IMR-90 (cell line): ENCODE results near the gene MMP25. TPM values are rescaled to one million over a fixed set of nuclear protein-coding genes. Genes with fewer than 3 reads are reported as not detected.

Experiments used
- ATAC-seq: fragments of 200-7000 bp; cut with Tn5 transposase; 2 replicates; pipeline ENCODE4 v1.9.1; 2020; ENCODE audit warnings: low read depth, mild to moderate bottlenecking, moderate library complexity
- BruUV-seq: library from RNA; stranded (reverse); fragments of 400-500 nt; replicated peaks from 2 replicates; lab custom pipeline; 2021; lab: Mats Ljungman, UMichigan
- CTCF ChIA-PET: fragments of 300-600 bp; formaldehyde crosslinking; extraction: SDS; loops from one replicate; lab custom pipeline; 2021; ENCODE audit warnings: antibody characterized with exemption; lab: Yijun Ruan, JAX
- POLR2A ChIA-PET: fragments of 300-600 bp; sonication (Branson Sonifier 250); formaldehyde crosslinking; loops from one replicate; lab custom pipeline; 2022; ENCODE audit warnings: antibody characterized with exemption; ENCODE audit not compliant: unreplicated experiment; lab: Charles Lee
- DNase-seq: peaks from one replicate; pipeline ENCODE4 v3.0.0; 2013
- H2AFZ ChIP-seq: replicated peaks from 2 replicates; pipeline ENCODE3; 2013; ENCODE audit warnings: low read length, mild to moderate bottlenecking; ENCODE audit not compliant: poor library complexity
- H2AK5ac ChIP-seq: 2 replicates; pipeline ENCODE4 v1.6.1; 2013; ENCODE audit warnings: low read depth, low read length, inconsistent platforms
- H2AK9ac ChIP-seq: replicated peaks from 2 replicates; pipeline ENCODE3; 2013; ENCODE audit warnings: mild to moderate bottlenecking, low read depth, low read length, moderate library complexity; ENCODE audit not compliant: poor library complexity
- H2BK120ac ChIP-seq: 2 replicates; pipeline ENCODE4 v1.6.1; 2013; ENCODE audit warnings: low read depth, low read length, inconsistent platforms
- H2BK15ac ChIP-seq: 3 replicates; pipeline ENCODE4 v1.6.1; 2013; ENCODE audit warnings: low read depth, low read length, inconsistent platforms
- H2BK20ac ChIP-seq: 2 replicates; pipeline ENCODE4 v1.6.1; 2013; ENCODE audit warnings: low read depth, mild to moderate bottlenecking, inconsistent platforms, low read length, moderate library complexity
- H2BK5ac ChIP-seq: 2 replicates; pipeline ENCODE4 v1.6.1; 2013; ENCODE audit warnings: mild to moderate bottlenecking, low read depth, low read length, inconsistent platforms; ENCODE audit not compliant: poor library complexity, severe bottlenecking
- H3K14ac ChIP-seq: replicated peaks from 2 replicates; pipeline ENCODE4 v1.6.1; 2013; ENCODE audit warnings: low read depth, low read length, inconsistent platforms
- H3K18ac ChIP-seq: 2 replicates; pipeline ENCODE4 v1.6.1; 2013; ENCODE audit warnings: low read depth, low read length, control low read depth
- H3K23ac ChIP-seq: 2 replicates; pipeline ENCODE4 v1.6.1; 2013; ENCODE audit warnings: low read depth, low read length, inconsistent platforms
- H3K27ac ChIP-seq: 2 replicates; pipeline ENCODE4 v1.5.1; 2013; ENCODE audit warnings: mild to moderate bottlenecking, control low read depth, low read length; ENCODE audit not compliant: insufficient read depth
- H3K27me3 ChIP-seq: 2 replicates; pipeline ENCODE4 v1.6.1; 2013; ENCODE audit warnings: low read length; ENCODE audit not compliant: control insufficient read depth, insufficient read depth
- H3K36me3 ChIP-seq: 2 replicates; pipeline ENCODE4 v1.6.1; 2013; ENCODE audit warnings: low read length, mixed read lengths; ENCODE audit not compliant: control insufficient read depth, insufficient read depth
- H3K4ac ChIP-seq: 2 replicates; pipeline ENCODE4 v1.6.1; 2013; ENCODE audit warnings: low read depth, low read length, inconsistent platforms
- H3K4me1 ChIP-seq: 2 replicates; pipeline ENCODE4 v1.6.1; 2013; ENCODE audit warnings: low read length, mixed read lengths; ENCODE audit not compliant: control insufficient read depth, insufficient read depth
- H3K4me2 ChIP-seq: 2 replicates; pipeline ENCODE4 v1.6.1; 2013; ENCODE audit warnings: low read depth, mild to moderate bottlenecking, control low read depth, low read length, moderate library complexity
- H3K4me3 ChIP-seq: 2 replicates; pipeline ENCODE4 v1.5.1; 2013; ENCODE audit warnings: low read depth, mild to moderate bottlenecking, control low read depth, low read length, moderate library complexity; ENCODE audit not compliant: insufficient read depth
- H3K56ac ChIP-seq: 2 replicates; pipeline ENCODE4 v1.6.1; 2013; ENCODE audit warnings: low read length, inconsistent platforms; ENCODE audit not compliant: insufficient read depth; ENCODE audit errors: extremely low read depth
- H3K79me1 ChIP-seq, 2 experiments: 2 replicates each; pipeline ENCODE4 v1.6.1; 2013; ENCODE audit warnings: low read length in 2 of 2, inconsistent platforms in 1 of 2, low read depth in 1 of 2
- H3K9ac ChIP-seq: 2 replicates; pipeline ENCODE4 v1.6.1; 2013; ENCODE audit warnings: low read depth, low read length, control low read depth
- H3K9me1 ChIP-seq: 2 replicates; pipeline ENCODE4 v1.6.1; 2013; ENCODE audit warnings: low read length, inconsistent platforms; ENCODE audit not compliant: insufficient read depth
- H3K9me3 ChIP-seq: 2 replicates; pipeline ENCODE4 v1.6.1; 2013; ENCODE audit warnings: low read length; ENCODE audit not compliant: control insufficient read depth, insufficient read depth
- H4K20me1 ChIP-seq: 2 replicates; pipeline ENCODE4 v1.6.1; 2013; ENCODE audit warnings: low read length, inconsistent platforms; ENCODE audit not compliant: insufficient read depth
- H4K5ac ChIP-seq: 2 replicates; pipeline ENCODE4 v1.6.1; 2013; ENCODE audit warnings: mild to moderate bottlenecking, low read depth, low read length, control low read depth
- H4K8ac ChIP-seq, 2 experiments: 2 replicates each; pipeline ENCODE4 v1.6.1; 2013; ENCODE audit warnings: low read depth in 2 of 2, low read length in 2 of 2, control low read depth in 1 of 2, inconsistent platforms in 1 of 2
- H4K91ac ChIP-seq: 2 replicates; pipeline ENCODE4 v1.6.1; 2013; ENCODE audit warnings: low read depth, low read length, inconsistent platforms; ENCODE audit not compliant: insufficient read depth
- ELK1 ChIP-seq: fragments of 150-350 bp; IDR thresholded peaks from 2 replicates; pipeline ENCODE4 v1.6.1; 2016; ENCODE audit warnings: low read depth, mild to moderate bottlenecking, low read length, moderate library complexity, borderline replicate concordance
- MAZ ChIP-seq: IDR thresholded peaks from 2 replicates; pipeline ENCODE4 v1.6.1; 2012; ENCODE audit warnings: low read depth, mild to moderate bottlenecking, low read length, improper control_type of control experiment, moderate library complexity, borderline replicate concordance
- WGBS, 2 experiments: methylation state at CpG; one replicate each; pipeline versions ENCODE4 v1.1.5 to v1.1.7; 2013; ENCODE audit warnings: missing lambda C conversion rate in 2 of 2; ENCODE audit not compliant: insufficient read length in 1 of 2; ENCODE audit errors: extremely low coverage in 2 of 2; 5-methylcytosine and 5-hydroxymethylcytosine counted together
- dilution Hi-C: fragments of 300-500 bp; cut with HindIII; formaldehyde crosslinking; loops from one replicate; pipeline ENCODE4 v1.14.3; 2018; ENCODE audit warnings: low sequenced_read_pairs; ENCODE audit not compliant: unreplicated experiment
- in situ Hi-C: fragments of 300-500 bp; cut with MboI; formaldehyde crosslinking; loops from 3 replicates; pipeline ENCODE4 v1.14.3; 2019; ENCODE audit warnings: low sequenced_read_pairs, inconsistent platforms, mixed read lengths
- intact Hi-C: fragments of 100-400 bp; cut with micrococcal nuclease; formaldehyde crosslinking; loops from 2 replicates; pipeline ENCODE4 v1.10.0; 2022
- polyA plus RNA-seq, 3 experiments: library from polyadenylated mRNA; depleted of rRNA; stranded (reverse); fragments of >200 nt; gene quantifications; 2 replicates each; pipeline ENCODE4 v1.2.3, GENCODE V29; 2012; ENCODE audit warnings: low replicate concordance in 1 of 3
- total RNA-seq: library from RNA; depleted of rRNA; stranded (reverse); fragments of >200 nt; gene quantifications from 2 replicates; pipeline ENCODE4 v1.2.3, GENCODE V29; 2012

Gene MMP25
- total and polyA plus RNA-seq, 2 of the 4 experiments (the other 2 are of a cell fraction): 0.07 TPM; not detected in 1

DNA sequence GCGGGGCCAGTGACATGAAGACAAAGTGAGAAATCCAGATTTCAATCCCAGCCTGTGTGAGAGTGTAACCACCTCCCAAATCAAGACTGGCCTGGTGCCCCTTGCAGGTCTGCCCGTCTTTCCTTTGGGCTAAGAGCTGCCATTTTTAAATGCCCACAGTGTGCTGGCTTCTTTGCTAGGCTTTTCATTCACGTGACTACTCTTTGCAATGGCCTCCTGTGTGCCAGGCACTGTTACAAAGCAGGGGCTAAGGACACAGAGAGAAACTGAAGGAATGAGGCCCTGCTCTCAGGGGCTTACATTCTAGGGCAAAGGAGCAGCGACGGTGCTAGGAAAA lies 53.0 kb downstream of the MMP25 start:
- H3K9me3 ChIP-seq: no peaks in the 10 kb centered on the region
- H3K56ac ChIP-seq: no peak overlapping the region
- H2BK120ac ChIP-seq: no peak overlapping the region
- H3K79me1 ChIP-seq: no peaks in the 10 kb centered on the region
- H3K9ac ChIP-seq: no peak overlapping the region
- no peak overlapping the region for H2AK9ac ChIP-seq
- no CpG with 5 or more reads among the region's 5 CpGs for WGBS, 2 experiments
- intact Hi-C loops (no loop called here), in situ Hi-C loops (no loop called here), dilution Hi-C loops (no loop called here)
- no peak overlapping the region for H2BK5ac ChIP-seq
- no TSS peak for BruUV-seq
- no peak for ATAC-seq
- H2BK20ac ChIP-seq: no peak overlapping the region
- H4K20me1 ChIP-seq: no peaks in the 10 kb centered on the region
- H3K4me2 ChIP-seq: no peak overlapping the region
- TF ChIP-seq MAZ: no peak
- no peak for TF ChIP-seq ELK1
- no peak overlapping the region for H2BK15ac ChIP-seq
- H3K14ac ChIP-seq: no peak overlapping the region; the same call in 1 of the 2 replicates
- H3K4me3 ChIP-seq: no peak overlapping the region
- peaks cover 27% of the 10 kb centered on the region for H3K27me3 ChIP-seq
- H3K36me3 ChIP-seq: no peaks in the 10 kb centered on the region
- no peak overlapping the region for H4K91ac ChIP-seq
- no peak overlapping the region for H4K5ac ChIP-seq
- CTCF ChIA-PET: no interaction called here
- peak overlapping the region; percentile 86 for H3K23ac ChIP-seq
- H3K4me1 ChIP-seq: peaks cover 3% of the 10 kb centered on the region
- peaks cover 17% of the 10 kb centered on the region for H3K9me1 ChIP-seq
- H2AFZ ChIP-seq: peak overlapping the region; percentile 96
- POLR2A ChIA-PET: no interaction called here
- no peak overlapping the region for H3K18ac ChIP-seq
- H3K4ac ChIP-seq: no peak overlapping the region
- no peak overlapping the region for H3K27ac ChIP-seq
- H4K8ac ChIP-seq: peak overlapping the region in 1 of 2 experiments; percentile 90; a peak in 2 of 4 replicates
- H2AK5ac ChIP-seq: no peak overlapping the region; the same call in 1 of the 2 replicates
- DNase-seq: no peak
